GM12801 (cell line): ENCODE results near the gene ADPRHL1.

Source experiments
- TF ChIP-seq, protein P1 (sequence below): IDR thresholded peaks from one replicate; pipeline ENCODE4 v1.5.1; 2011; ENCODE audit warnings: control low read depth; ENCODE audit not compliant: insufficient read length; ENCODE audit errors: extremely low read depth

ADPRHL1 gene

DNA sequence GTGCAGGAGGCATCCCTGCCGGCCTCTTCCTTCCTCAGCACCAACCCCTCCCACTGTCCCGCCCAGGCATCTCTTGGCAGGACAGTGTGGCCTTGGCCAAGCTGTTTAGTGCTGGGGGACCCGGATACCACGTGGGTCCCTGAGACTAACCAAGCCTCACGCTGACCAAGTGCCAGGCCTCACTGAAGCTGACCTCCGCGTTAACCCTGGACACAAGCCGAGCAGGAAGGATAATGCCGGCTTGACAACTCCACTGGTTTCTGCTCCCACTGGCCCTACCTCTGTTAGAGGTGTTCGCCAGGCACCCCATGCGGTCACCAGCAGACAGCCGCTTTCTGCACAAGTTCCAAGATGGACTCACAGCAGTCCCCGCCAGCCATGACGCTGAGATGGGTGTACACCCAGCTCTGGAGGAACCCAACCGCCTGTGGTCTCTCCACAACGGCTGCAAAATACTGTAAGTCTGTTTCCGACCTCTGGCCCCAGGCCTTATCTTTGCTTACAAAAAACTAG, 101.7 kb downstream of the ADPRHL1 start:
- TF ChIP-seq, protein P1, sequence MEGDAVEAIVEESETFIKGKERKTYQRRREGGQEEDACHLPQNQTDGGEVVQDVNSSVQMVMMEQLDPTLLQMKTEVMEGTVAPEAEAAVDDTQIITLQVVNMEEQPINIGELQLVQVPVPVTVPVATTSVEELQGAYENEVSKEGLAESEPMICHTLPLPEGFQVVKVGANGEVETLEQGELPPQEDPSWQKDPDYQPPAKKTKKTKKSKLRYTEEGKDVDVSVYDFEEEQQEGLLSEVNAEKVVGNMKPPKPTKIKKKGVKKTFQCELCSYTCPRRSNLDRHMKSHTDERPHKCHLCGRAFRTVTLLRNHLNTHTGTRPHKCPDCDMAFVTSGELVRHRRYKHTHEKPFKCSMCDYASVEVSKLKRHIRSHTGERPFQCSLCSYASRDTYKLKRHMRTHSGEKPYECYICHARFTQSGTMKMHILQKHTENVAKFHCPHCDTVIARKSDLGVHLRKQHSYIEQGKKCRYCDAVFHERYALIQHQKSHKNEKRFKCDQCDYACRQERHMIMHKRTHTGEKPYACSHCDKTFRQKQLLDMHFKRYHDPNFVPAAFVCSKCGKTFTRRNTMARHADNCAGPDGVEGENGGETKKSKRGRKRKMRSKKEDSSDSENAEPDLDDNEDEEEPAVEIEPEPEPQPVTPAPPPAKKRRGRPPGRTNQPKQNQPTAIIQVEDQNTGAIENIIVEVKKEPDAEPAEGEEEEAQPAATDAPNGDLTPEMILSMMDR: no peak

DNA sequence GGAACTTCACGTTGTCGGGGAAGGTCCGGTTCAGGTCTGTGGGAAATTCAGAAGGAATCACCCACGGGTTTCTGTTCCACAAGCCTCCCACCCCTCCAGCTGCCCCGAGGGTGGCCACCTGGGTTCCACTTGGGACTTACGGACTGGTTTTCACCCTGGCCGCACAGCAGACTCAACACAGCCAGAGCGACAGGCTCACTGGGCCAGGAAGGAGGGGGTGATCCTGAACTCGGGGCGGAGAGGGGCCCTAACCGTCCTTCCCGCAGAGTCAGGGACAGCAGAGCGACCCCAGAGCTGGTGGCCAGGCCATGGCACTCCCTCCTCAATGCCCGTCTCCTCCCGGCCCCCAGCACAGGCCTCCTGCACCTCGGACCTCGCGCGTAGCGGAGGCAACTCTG, 102.4 kb downstream of the ADPRHL1 start:
- TF ChIP-seq, protein P1: no peak

DNA sequence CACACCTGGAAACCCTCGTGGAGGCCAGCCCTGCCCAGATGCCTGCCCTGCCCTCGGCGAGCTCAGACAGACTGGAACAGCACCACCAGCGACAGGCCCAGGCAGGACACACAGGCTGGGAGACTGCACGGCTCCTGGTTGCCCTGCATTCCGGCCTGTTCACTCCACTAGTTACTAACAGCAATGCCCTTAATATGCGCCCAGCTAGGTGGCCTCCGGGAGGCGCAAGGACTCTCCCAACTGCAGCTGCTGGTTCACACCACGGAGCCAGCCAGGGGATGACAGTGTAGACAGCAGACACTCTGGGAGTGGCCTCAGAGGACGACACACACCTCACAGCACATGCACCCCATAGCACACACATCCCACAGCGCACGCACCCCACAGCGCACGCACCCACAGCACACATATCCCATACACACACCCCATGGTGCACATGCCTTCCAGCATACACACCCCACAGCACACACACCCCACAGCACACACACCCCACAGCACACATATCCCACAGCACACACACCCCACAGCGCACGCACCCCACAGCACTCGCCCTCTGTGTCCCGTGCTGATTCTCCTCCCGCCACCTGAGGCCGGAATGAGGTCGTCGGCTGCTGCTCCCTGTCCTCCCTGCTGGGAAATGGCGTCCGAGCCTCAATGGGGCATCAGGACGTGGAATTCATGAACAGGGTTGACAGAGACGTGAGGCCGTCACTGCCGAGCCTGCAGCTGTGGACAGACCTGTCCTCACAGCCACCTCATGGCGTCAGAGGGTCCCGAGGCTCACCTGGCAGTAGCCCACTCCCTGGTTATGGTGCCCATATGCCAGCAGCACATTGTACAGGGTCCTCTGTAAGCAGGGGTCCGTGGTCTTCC, 103.0 kb downstream of the ADPRHL1 start:
- TF ChIP-seq, protein P1: no peak
